Epithelial cell of proximal tubule (primary cell): ENCODE results near the gene MEI1. TPM values are rescaled to one million over a fixed set of nuclear protein-coding genes. Genes with fewer than 3 reads are reported as not detected.

Experiments
- DNase-seq: peaks from one replicate; pipeline ENCODE4 v3.0.0-alpha.2; 2011; ENCODE audit warnings: low read depth
- H3K4me3 ChIP-seq: 2 replicates; pipeline ENCODE4 v1.5.1; 2011; ENCODE audit warnings: low read depth, mild to moderate bottlenecking, low read length
- total RNA-seq: library from RNA; depleted of rRNA; stranded (reverse); fragments of >200 nt; gene quantifications from 2 replicates; pipeline ENCODE4 v1.2.3, GENCODE V29; 2015
- TF ChIP-seq, protein P1 (sequence below): conservative IDR thresholded peaks from 2 replicates; pipeline ENCODE4 v1.5.1; 2012; ENCODE audit warnings: low read depth, mild to moderate bottlenecking, low read length

The MEI1 gene
- total RNA-seq, 1 donor from 2014 or later: 0.35 TPM

DNA sequence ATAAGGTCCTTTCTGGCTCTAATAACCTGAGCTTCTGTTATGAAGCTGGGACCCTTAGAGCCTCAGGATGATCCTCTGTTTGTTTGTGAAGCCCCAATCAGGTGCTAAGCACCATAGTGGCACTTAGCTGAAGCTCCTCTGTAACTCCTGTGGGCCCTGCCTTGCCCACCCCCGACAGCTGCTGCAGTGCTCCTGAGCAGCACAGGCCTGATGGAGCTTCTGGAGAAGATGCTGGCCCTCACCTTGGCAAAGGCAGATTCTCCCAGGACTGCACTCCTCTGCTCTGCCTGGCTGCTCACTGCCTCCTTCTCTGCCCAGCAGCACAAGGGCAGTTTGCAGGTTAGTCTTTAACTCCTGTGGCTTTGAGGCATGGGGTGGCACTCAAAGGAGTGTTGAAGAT, 82.2 kb downstream of the MEI1 start:
- no peak overlapping the region for H3K4me3 ChIP-seq
- no peak for DNase-seq
- TF ChIP-seq, protein P1, sequence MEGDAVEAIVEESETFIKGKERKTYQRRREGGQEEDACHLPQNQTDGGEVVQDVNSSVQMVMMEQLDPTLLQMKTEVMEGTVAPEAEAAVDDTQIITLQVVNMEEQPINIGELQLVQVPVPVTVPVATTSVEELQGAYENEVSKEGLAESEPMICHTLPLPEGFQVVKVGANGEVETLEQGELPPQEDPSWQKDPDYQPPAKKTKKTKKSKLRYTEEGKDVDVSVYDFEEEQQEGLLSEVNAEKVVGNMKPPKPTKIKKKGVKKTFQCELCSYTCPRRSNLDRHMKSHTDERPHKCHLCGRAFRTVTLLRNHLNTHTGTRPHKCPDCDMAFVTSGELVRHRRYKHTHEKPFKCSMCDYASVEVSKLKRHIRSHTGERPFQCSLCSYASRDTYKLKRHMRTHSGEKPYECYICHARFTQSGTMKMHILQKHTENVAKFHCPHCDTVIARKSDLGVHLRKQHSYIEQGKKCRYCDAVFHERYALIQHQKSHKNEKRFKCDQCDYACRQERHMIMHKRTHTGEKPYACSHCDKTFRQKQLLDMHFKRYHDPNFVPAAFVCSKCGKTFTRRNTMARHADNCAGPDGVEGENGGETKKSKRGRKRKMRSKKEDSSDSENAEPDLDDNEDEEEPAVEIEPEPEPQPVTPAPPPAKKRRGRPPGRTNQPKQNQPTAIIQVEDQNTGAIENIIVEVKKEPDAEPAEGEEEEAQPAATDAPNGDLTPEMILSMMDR: no peak

DNA sequence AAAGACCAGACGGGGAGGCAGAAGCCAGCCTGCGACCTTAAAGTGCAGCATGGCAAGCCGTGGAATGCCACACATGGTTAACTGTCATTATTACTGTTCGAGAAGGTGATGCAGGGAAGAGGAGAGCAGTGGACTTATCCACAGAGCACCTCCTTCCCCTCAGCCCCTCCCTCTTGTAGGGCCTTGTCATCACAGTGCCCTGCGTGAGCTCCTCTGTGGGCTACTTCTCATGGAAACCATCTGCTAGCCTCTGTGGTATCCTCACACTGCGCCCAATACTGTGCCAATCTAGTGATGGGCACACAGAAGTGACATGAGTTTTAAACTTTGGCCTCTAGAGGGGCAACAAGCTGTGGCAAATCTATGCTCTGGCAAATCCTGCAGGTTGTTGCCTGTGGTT, 83.0 kb downstream of the MEI1 start:
- TF ChIP-seq, protein P1: no peak
- no peak overlapping the region for H3K4me3 ChIP-seq
- no peak for DNase-seq

DNA sequence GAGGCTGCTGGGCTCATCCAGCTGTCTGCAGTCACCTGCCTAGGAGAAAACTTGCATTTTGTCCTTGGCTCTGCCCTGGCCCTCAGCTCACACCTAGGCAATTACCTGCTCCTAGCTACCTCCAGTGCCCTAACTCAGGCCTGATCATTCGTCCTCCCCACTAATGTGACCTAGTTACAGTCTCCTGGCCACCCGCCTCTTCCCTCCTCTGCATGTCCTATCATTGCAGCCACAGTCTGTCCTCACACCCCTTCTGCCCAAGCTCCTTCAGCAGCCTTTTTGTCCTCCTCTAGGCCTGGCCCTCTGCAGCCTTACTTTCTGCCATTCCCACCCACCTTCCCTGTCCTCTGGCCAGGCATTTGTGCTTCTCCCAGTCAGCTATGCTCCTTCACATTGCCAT, 83.4 kb downstream of the MEI1 start:
- TF ChIP-seq, protein P1: no peak
- no peak overlapping the region for H3K4me3 ChIP-seq

DNA sequence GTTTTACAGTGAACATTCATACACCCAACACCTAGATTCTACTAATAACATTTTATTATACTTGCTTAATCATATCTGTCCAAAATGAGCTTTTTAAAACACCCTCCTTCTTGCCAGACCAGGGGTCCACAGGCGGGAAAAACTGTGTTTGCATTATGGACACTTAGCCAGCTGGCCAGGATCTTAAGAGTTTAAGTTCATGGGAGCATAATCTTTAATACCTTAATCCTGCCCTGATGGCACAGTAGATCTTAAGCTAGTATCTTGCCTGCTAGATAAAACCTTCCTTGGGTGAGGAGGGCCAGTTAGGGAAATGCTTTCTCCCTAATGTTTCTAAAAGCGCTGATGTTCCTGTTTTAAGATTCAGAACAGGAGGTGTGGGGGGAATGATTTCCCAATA, 88.0 kb downstream of the MEI1 start:
- no peak for DNase-seq
- TF ChIP-seq, protein P1: no peak
- H3K4me3 ChIP-seq: no peak overlapping the region

More for the DNA sequence above, 83.4 kb downstream of the MEI1 start:
- no peak for DNase-seq

DNA sequence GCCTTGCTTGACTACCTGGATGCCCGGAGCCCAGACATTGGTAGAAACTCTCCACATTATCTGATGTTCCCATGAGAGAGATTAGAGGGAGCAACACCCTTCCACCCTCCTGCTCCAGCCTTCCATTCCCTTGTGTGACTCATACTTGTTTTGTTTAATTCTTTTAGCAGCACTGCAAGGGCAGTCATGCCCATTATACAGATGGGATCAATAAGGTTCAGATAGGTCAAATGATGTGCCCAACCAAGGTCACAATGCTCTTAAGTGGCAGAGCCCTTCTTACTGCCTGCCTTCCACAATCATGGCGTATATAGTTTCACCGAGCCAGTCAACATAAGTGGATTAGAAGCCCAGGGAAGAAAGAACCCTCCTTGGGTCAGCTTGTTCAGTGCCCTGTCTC, 94.6 kb downstream of the MEI1 start:
- no peak for DNase-seq
- TF ChIP-seq, protein P1: no peak
- H3K4me3 ChIP-seq: no peak overlapping the region

DNA sequence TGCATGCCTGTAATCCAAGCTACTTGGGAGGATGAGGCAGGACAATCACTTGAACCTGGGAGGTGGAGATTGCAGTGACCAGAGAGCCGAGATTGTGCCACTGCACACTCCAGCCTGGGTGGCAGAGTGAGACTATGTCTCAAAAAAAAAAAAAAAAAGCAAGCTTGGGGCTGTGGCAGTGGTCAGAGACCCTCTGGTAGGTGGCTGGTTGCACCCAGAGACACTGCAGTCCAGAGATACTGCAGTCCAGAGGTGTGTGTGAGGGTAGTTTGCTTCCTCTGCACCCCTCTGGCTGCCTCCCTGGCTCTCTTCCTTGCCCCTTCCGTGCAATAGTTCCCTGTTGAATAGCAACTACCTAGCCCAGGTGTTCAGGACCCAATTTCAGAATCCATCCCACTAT, 99.4 kb downstream of the MEI1 start:
- TF ChIP-seq, protein P1: no peak
- DNase-seq: no peak

DNA sequence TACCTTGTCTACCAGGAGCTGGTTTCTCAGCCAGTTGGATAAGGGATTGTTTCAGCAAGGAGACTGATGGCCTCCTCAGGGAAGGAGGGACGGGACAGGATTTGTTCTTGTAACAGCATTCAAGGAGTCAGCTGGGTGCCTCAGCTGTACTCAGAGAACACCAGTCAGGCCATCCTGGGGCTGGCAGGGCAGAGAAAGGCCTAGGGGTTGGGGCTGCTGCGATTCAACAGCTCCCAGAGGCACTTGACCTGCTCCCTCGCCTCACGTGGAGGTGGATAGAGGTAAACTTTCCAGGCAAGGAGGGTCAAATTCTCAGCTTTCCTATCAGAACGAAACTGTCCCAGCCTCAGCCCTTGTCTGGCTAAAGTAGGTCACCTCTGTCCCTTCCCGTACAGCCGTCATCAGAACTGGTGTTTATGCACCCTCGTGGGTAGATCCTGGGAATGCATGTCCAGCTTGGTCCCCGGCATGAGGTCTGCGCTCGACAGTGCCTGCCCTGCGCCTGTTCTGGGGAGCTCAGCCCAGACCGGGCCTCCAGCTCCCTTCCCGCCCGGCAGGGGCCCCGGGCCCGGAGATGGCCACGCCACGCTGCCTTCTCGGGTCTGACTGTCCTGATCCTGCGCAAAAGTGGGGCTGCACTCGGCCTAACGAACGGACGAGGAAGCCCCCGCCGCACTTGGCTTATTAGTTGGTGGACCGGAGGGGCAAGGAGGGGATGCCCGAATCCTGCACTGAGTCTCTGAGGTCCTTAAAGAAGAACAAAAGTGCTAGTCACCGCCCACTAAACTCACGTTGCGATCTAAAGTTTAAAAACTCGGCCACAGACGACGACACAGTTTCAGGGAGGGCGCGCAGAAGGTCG, 100.4 kb downstream of the MEI1 start:
- TF ChIP-seq, protein P1: no peak
- DNase-seq: no peak
- H3K4me3 ChIP-seq: peak overlapping the region; percentile 89

More for the DNA sequence above, 99.4 kb downstream of the MEI1 start:
- no peak overlapping the region for H3K4me3 ChIP-seq
